Kidney (tissue), 14 donors: ENCODE measurements around the gene TMEM236. TPM values are rescaled to one million over a fixed set of nuclear protein-coding genes. Genes with fewer than 3 reads are reported as not detected.
"Not testable (repeated sequence)": the region's sequence is repeated elsewhere in the genome, so short reads cannot be mapped to it uniquely, and the experiment has no call there.

ENCODE experiments used
- DNase-seq, 5 donors: peaks; one replicate each; pipeline ENCODE4 v3.0.0-alpha.2; 2013 to 2020
- FAIRE-seq: peaks from 2 replicates; lab custom pipeline; 2012; peaks lifted over from hg19 to GRCh38; lab: Jason Lieb, UNC
- H3K27ac ChIP-seq, 2 donors: one replicate each; pipeline ENCODE4 v1.7.0; 2013; ENCODE audit warnings: low read depth in 2 of 2, low read length in 2 of 2, inconsistent platforms in 1 of 2
- H3K27me3 ChIP-seq: one replicate; pipeline ENCODE4 v1.7.1; 2013; ENCODE audit warnings: low read length, inconsistent platforms; ENCODE audit not compliant: control insufficient read depth, insufficient read depth
- H3K36me3 ChIP-seq, 3 donors: one replicate each; pipeline versions ENCODE4 v1.7.0 to v1.7.1; 2013; ENCODE audit warnings: low read length in 3 of 3, control low read depth in 1 of 3, inconsistent platforms in 1 of 3; ENCODE audit not compliant: insufficient read depth in 3 of 3, control insufficient read depth in 2 of 3
- H3K4me1 ChIP-seq, 3 donors: one replicate each; pipeline versions ENCODE4 v1.7.0 to v1.7.1; 2013; ENCODE audit warnings: low read length in 3 of 3, inconsistent platforms in 1 of 3, low read depth in 1 of 3; ENCODE audit not compliant: control insufficient read depth in 2 of 3, insufficient read depth in 2 of 3
- H3K4me3 ChIP-seq, 3 donors: one replicate each; pipeline versions ENCODE4 v1.7.0 to v1.8.1; 2013; ENCODE audit warnings: low read length in 3 of 3, control low read depth in 1 of 3, inconsistent platforms in 1 of 3
- H3K9ac ChIP-seq, 3 donors: one replicate each; pipeline versions ENCODE4 v1.7.0 to v1.7.1; 2013; ENCODE audit warnings: low read length in 3 of 3, control low read depth in 1 of 3, inconsistent platforms in 1 of 3
- H3K9me3 ChIP-seq, 3 donors: one replicate each; pipeline versions ENCODE4 v1.7.0 to v1.7.1; 2013; ENCODE audit warnings: low read length in 3 of 3, control low read depth in 1 of 3, inconsistent platforms in 1 of 3; ENCODE audit not compliant: control insufficient read depth in 2 of 3, insufficient read depth in 1 of 3
- CTCF ChIP-seq: IDR thresholded peaks from 3 replicates; pipeline ENCODE4 v1.5.1; 2012; ENCODE audit warnings: mild to moderate bottlenecking, moderate library complexity, borderline replicate concordance; ENCODE audit not compliant: insufficient read depth; ENCODE audit errors: extremely low read depth
- intact Hi-C: fragments of 100-400 bp; cut with DNase I; formaldehyde crosslinking; loops from one replicate; pipeline ENCODE4 v1.11.1; 2022
- polyA plus RNA-seq: library from polyadenylated mRNA; stranded (reverse); fragments of 350-450 nt; fragmentation: Illumina TruSeq; extraction: RNeasy Lipid Tissue Mini Kit (QIAGEN cat#74804); gene quantifications from one replicate; pipeline ENCODE4 v1.2.3, GENCODE V29; 2014; ENCODE audit warnings: low read depth, low replicate concordance; ENCODE audit not compliant: insufficient read depth
- total RNA-seq: library from RNA; stranded (reverse); fragmentation: NEBNext Ultra II Directional; extraction: Animal tissue kit (Norgen Biotek cat#: 25700); gene quantifications from one replicate; pipeline ENCODE4 v1.2.1, GENCODE V29; 2021
- donor health status: control.
- donor health status: control.
- donor health status: control.
- donor health status: control.
- donor health status: control.
- donor health status: DM: yes; HTN: yes; CAD: no.
- donor health status: Normal renal cell carcinoma (clear cell type).

The TMEM236 gene
- total and polyA plus RNA-seq, 2 donors from 2014 or later, result 0.09 to 1.9 TPM

GRCh38 chr10:17712717-17713471, 39.1 kb upstream of the TMEM236 start:
- intact Hi-C loops, result no loop called here
- H3K9ac ChIP-seq, result peak overlapping the region in 1 of 3 donors; percentile 3
- peak in 2 of 5 donors; percentile 4 to 29 for DNase-seq
- FAIRE-seq, result no peak
- H3K36me3 ChIP-seq, result peaks cover 2 to 28% (median 12%) of the 10 kb centered on the region in 3 donors
- H3K9me3 ChIP-seq, result no peaks in the 10 kb centered on the region
- TF ChIP-seq CTCF, result no peak
- no peaks in the 10 kb centered on the region for H3K27me3 ChIP-seq
- no peak overlapping the region for H3K27ac ChIP-seq
- H3K4me1 ChIP-seq, result no peaks in the 10 kb centered on the region
- peak overlapping the region; percentile 21 to 36 (median 26) for H3K4me3 ChIP-seq

- Histone ChIP-seq H3K27me3 (no peaks in the 10 kb centered on the region), H3K9ac (no peak overlapping the region), H3K36me3 (peaks cover 2 to 25% (median 12%) of the 10 kb centered on the region in 3 donors), H3K27ac (no peak overlapping the region), H3K4me1 (no peaks in the 10 kb centered on the region), H3K4me3 (no peak overlapping the region), H3K9me3 (no peaks in the 10 kb centered on the region)
- intact Hi-C loops, result no loop called here
- DNase-seq (no peak), FAIRE-seq (no peak)
- no peak for TF ChIP-seq CTCF
These were observed 38.2 kb upstream of the TMEM236 start for GRCh38 chr10:17713758-17714157.

GRCh38 chr10:17716161-17716560, 35.8 kb upstream of the TMEM236 start:
- no peaks in the 10 kb centered on the region for H3K27me3 ChIP-seq
- H3K9ac ChIP-seq, result no peak overlapping the region
- DNase-seq, result no peak
- H3K27ac ChIP-seq, result no peak overlapping the region
- H3K4me1 ChIP-seq, result no peaks in the 10 kb centered on the region
- H3K9me3 ChIP-seq, result no peaks in the 10 kb centered on the region
- H3K36me3 ChIP-seq, result peaks cover 2 to 16% (median 7%) of the 10 kb centered on the region in 3 donors
- H3K4me3 ChIP-seq, result no peak overlapping the region
- no peak for FAIRE-seq
- no peak for TF ChIP-seq CTCF
- intact Hi-C loops, result no loop called here

- H3K9me3 ChIP-seq, H3K4me1 ChIP-seq, H3K4me3 ChIP-seq, H3K27ac ChIP-seq, intact Hi-C loops, H3K36me3 ChIP-seq, DNase-seq, H3K9ac ChIP-seq, FAIRE-seq, H3K27me3 ChIP-seq: not testable (repeated sequence)
These were observed 29.5 kb upstream of the TMEM236 start for GRCh38 chr10:17722317-17723014.
